HT1080 (cell line): ENCODE measurements around the gene ENO1. TPM values are rescaled to one million over a fixed set of nuclear protein-coding genes. Genes with fewer than 3 reads are reported as not detected.
"Not testable (repeated sequence)": the region's sequence is repeated elsewhere in the genome, so short reads cannot be mapped to it uniquely, and the experiment has no call there.

ENCODE experiments used
- DNase-seq: peaks from one replicate; pipeline ENCODE4 v3.0.0-alpha.2; 2015; ENCODE audit warnings: low read depth
- polyA plus RNA-seq, 2 experiments: library from polyadenylated mRNA; depleted of rRNA; stranded (reverse); fragments of >200 nt; gene quantifications; 2 replicates each; pipeline ENCODE4 v1.2.3, GENCODE V29; 2015
- total RNA-seq: library from RNA; depleted of rRNA; stranded (reverse); fragments of >200 nt; shearing (Covaris generic); gene quantifications from 2 replicates; pipeline ENCODE4 v1.2.3, GENCODE V29; 2014; rRNA removed

Gene ENO1
- 3,632 and 3,729 TPM in 2 replicates for total RNA-seq
- polyA plus RNA-seq (2015; cell fraction: cytosol; rRNA removed), result 2,345 and 2,620 TPM in 2 replicates
- polyA plus RNA-seq (2015; cell fraction: nucleus; rRNA removed), result 3,922 and 4,106 TPM in 2 replicates

- DNase-seq, result no peak
Observed at GRCh38 chr1:8878448-8878697, at the start of gene ENO1. Gene ENO1, minus strand, starts transcription at chr1:8878686. Its CDS starts 3,778 bp downstream, at chr1:8874908.

GRCh38 chr1:8926707-8927694 lies 48.5 kb upstream of the ENO1 start:
- no peak for DNase-seq

GRCh38 chr1:8925960-8926359 lies 47.5 kb upstream of the ENO1 start:
- no peak for DNase-seq

GRCh38 chr1:8925406-8925805 lies 46.9 kb upstream of the ENO1 start:
- DNase-seq, result no peak

DNA sequence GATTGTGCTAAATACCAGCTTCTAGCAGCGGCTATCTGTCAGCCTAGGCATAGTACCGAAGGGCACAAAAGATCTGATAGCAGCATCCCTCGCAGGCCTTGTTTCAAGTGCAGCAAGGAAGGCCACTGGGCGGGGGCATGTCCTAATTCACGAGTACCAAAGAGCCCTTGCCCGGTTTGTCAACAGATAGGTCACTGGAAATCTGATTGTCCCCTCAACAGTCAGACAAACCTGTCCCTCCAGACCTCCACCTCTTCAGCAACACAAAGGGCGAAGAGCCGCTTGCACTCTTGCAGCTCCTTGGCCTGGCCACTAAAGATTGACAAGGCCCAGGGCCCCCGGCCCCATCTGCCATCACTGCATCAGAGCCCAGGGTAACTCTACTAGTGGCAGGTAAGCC lies 44.5 kb upstream of the ENO1 start:
- no peak for DNase-seq

DNA sequence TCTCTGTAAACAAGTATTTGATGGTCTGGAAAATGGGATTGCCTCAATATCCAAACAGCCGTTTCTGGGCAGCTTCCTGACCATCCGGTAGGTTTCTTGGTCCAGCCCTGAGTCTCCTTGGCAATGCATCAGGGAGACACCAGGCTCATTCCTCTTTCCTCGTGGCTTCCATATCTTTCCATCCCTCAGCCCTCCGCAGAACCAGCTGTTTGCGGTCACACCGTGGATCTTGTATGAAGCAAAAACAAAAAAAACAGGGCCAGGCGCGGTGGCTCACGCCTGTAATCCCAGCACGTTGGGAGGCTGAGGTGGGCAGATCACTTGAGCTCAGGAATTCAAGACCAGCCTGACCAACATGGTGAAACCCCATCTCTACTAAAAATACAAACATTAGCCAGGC lies 39.0 kb upstream of the ENO1 start:
- not testable (repeated sequence) for DNase-seq

DNA sequence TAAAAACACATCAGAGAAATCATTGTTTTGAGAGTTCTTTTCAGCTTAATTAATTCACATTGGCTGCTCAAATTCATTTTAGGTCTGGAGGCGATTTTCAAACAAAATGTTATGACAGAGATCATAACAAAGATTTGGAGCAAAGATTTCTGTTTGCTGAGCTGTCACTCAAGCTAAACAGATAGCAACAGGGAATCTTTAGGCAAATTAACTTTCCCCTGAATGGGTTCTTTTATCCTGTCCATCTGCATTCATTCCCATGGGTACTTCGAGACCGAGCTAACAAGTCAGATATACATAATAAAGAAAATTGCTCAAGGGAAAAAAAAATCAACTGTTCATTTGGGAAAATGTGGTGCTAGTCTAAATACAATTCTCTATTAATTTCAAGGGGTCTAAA lies 37.0 kb upstream of the ENO1 start:
- no peak for DNase-seq

DNA sequence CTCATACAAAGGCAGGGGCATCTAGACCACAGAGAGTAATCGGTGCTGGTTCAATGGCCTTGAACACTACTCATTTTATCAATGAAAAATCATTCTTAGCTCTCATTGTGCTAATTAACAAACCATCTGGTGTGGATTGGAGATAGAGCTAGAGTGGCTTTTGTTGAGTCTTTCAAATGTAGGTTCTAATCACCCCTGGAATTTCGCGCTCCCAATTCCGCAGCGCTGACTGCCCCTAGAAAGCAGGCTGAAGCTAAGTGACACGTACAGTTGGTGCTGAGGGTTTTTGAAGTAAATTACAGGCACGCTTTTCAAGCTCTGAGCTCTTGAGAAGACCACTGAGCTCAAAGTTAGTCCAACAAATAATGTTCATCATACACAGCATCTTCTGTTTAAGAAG lies 36.0 kb upstream of the ENO1 start:
- no peak for DNase-seq

DNA sequence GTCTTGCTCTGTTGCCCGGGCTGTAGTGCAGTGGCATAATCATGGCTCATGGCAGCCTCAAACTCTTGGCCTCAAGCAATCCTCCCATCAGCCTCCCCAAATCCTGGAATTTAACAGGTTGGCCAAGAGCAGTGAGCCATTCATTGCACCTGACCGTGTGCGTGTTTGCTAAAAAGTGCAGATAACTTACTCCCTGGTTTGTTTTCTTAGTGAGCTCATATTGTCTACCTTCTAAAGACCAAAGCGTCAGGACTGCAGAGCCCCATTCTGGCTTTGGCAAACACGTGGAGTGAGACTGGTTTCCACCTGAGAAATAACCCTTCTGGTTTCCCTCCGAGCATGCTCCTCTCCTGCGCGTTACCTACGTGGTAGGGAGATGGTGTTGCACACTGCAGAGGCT lies 35.0 kb upstream of the ENO1 start:
- DNase-seq, result no peak

- DNase-seq, result no peak
Observed at GRCh38 chr1:8911416-8912309, 33.2 kb upstream of the ENO1 start.

DNA sequence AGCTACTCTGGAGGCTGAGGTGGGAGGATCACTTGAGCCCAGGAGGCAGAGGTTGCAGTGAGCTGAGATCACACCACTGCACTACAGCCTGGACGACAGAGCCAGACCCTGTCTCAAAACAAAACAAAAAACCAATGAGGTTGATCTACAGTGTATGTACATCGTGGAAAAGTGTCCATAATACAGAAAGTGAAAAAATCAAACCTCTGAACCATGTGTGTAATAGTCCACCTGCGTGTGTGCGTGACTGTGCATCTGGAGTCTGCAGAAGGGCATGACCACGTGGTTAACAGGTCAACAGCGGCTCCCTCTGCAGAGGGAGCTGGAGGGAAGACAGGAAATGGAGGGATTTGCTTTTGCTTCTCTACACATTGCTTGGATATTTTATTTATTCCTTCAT lies 32.4 kb upstream of the ENO1 start:
- DNase-seq, result peak; percentile 37

DNA sequence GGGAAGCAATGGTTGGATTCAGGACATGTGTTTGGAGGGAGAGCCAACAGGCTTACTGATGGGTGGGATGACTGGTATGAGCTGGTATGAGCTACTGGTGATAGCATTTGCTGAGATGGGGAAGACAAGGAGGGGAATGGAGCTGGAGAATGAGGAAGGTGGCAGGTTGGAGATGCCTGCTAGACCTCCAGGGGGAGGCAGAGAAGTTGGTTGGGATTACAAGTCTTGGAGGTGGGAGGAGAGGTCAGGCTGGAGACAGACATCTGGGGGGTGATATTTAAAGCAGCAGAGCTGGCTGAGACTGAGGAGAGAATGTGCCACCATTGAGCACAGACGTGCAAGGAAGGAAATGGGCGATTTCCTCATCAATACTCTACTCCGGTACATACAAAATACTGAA lies 31.8 kb upstream of the ENO1 start:
- DNase-seq, result peak; percentile 36

DNA sequence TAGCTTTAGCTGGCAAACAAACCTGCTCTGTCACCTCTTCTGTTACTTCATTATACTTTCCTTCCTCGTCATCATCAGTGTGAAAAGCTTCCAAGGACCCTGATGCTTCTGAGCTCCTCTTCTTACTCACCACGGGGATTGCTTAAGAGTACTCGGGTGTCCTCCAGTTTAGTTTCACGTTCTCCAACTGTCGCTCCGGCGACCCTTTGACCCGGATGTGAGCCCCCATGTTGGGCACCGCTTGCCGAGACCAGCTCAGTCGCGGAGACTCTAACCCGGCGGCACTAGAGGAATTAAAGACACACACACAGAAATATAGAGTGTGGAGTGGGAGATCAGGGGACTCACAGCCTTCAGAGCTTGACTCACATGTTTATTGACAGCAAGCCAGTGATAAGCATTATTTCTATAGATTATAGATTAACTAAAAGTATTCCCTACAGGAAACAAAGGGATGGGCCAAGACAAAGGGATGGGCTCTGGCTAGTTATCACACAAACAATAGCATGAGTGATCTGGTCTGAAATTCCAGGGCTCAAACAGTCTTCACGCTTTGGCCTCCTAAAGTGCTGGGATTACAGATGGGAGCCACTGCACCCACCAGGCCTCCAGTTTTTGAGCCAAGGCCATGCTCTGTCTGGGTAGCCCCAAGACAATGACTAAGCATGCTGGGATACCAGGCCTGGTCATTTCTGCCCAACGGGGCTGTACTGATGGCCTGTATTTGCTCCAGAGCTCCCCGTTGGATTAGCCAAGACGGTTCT lies 30.1 kb upstream of the ENO1 start:
- no peak for DNase-seq

DNA sequence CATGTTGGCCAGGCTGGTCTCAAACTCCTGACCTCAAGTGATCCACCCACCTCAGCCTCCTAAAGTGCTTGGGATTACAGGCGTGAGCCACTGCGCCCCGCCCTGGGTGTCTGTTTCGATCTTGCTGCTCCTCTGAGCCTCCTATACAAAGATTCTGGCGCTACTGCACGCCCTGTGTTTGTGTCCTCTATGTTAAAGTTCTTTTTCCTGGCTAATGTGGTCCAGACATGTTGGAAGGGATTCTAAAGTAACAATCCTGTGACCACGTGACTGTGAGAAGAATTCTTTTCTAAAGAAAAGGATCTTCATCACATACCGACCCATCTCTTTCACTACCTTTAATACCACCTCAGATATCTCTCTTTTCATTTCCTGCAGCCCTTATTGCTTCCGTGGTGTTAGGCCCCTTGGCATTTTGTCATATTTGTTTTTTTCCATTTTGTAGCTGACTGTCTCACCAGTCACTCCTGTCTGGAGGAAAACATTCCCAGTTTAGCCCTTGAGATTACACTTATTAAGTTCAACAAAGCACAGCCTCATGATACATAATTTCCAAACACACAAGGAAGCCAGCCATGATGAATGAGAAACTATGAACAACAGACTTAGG lies 27.2 kb upstream of the ENO1 start:
- no peak for DNase-seq

DNA sequence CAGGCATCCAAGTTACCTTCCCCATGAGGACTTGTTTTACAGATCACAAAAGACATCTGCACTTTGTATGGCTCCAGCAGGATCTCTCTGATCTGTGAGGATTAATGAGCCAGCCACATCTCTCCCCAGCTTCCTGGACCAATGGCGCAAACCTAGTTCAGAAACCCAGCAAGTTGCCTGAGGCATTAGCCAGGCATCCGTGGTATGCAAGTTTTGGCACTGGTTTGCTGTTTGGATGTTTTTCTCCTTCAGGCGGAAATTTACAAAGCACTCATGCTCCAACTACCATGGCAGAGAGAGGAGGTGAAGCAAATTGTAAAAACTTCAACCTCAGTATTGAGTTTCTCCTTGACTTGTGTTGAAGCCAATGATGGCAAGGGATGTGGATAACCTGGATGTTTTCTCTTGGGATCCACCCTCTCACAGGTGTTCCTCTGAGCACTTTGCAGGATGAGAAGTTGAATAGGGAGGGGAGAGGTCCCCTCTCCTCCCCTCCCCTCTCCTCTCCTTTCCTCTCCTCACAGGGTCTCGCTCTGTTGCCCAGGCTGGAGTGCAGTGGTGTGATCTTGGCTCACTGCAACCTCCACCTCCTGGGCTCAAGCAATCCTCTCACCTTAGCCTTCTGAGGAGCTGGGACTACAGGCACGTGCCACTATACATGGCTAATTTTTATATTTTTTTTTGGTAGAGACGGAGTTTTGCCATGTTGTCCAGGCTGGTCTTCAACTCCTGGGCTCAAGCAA lies 25.6 kb upstream of the ENO1 start:
- peak; percentile 91 for DNase-seq

GRCh38 chr1:8903410-8903809 lies 24.9 kb upstream of the ENO1 start:
- no peak for DNase-seq

DNA sequence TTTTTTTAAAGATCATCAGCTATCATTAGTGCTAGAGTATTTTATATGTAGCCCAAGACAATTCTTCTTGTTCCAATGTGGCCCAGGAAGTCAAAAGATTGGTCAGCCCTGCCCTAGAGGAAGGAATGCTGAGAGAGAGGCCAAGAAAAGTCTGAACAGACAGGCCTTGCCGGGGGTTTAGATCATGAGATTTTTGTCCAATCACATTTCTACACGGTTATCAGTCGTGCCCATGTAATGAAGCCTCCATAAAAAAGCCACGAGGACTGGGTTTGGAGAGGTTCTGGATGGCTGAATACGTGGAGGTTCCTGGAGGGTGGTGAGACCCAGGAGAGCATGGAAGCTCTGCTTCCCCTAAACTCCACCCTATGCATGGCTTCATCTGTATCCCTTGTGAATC lies 24.3 kb upstream of the ENO1 start:
- no peak for DNase-seq

DNA sequence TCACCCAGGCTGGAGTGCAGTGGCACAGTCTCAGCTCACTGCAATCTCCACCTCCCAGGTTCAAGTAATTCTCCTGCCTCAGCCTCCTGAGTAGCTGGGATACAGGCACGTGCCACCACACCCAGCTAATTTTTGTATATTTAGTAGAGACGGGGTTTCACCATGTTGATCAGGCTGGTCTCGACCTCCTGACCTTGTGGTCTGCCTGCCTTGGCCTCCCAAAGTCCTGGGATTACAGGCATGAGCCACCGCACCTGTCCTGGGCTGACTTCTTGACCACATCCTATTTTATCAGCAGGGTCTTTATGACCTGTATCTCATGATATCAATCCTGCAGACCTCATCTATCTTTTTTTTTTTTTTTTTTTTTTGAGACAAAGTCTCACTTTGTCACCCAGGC lies 22.2 kb upstream of the ENO1 start:
- not testable (repeated sequence) for DNase-seq

- no peak for DNase-seq
Observed at GRCh38 chr1:8899046-8899445, 20.6 kb upstream of the ENO1 start.

GRCh38 chr1:8898418-8898817 lies 19.9 kb upstream of the ENO1 start:
- not testable (repeated sequence) for DNase-seq
